HCT116 (cell line): Measurements from ENCODE around the gene HOXB3. TPM values are rescaled to one million over a fixed set of nuclear protein-coding genes. Genes with fewer than 3 reads are reported as not detected.

Experiments used
- ATAC-seq: fragments of 200-7000 bp; cut with Tn5 transposase; 2 replicates; pipeline ENCODE4 v1.9.1; 2020; ENCODE audit warnings: mild to moderate bottlenecking, moderate library complexity
- BruUV-seq: library from RNA; stranded (reverse); fragments of 400-500 nt; replicated peaks from 2 replicates; lab custom pipeline; 2021; lab: Mats Ljungman, UMichigan
- CTCF ChIA-PET: fragments of 300-600 bp; sonication (Branson Sonifier 250); formaldehyde crosslinking; loops from one replicate; lab custom pipeline; 2021; ENCODE audit warnings: antibody characterized with exemption; lab: Charles Lee
- POLR2A ChIA-PET: fragments of 300-600, 350-600 bp; sonication (Branson Sonifier 250); formaldehyde crosslinking; loops from one replicate; lab custom pipeline; 2021; ENCODE audit warnings: antibody characterized with exemption; lab: Charles Lee
- RAD21 ChIA-PET, 2 experiments: fragments of 300-600 bp; sonication (Branson Sonifier 250); formaldehyde crosslinking; loops; one replicate each; lab custom pipeline; 2023; ENCODE audit warnings: low total read pairs in 2 of 2; ENCODE audit not compliant: uncharacterized antibody in 2 of 2, unreplicated experiment in 2 of 2, low non-redundant PET in 1 of 2; lab: Charles Lee
- DNase-seq: peaks from one replicate; pipeline ENCODE4 v3.0.0-alpha.2; 2010; ENCODE audit warnings: low read depth, low spot score
- H2AFZ ChIP-seq: fragments of 200-600 bp; shearing (Covaris generic), sonication (generic); 2 replicates; pipeline ENCODE4 v1.6.1; 2017; ENCODE audit warnings: low read depth, mixed run types, mixed read lengths, antibody characterized with exemption, low read length; ENCODE audit not compliant: poor library complexity, severe bottlenecking
- H3K27ac ChIP-seq: 2 replicates; pipeline ENCODE4 v1.5.1; 2012; ENCODE audit warnings: low read depth, low read length
- H3K27me3 ChIP-seq: fragments of 200-600 bp; sonication (generic); 2 replicates; pipeline ENCODE4 v1.6.1; 2016; ENCODE audit warnings: mixed run types, low read length, mixed read lengths; ENCODE audit not compliant: insufficient read depth
- H3K36me3 ChIP-seq, 2 experiments: fragments of 200-500 bp in 1 of 2; fragments of 200-600 bp in 1 of 2; sonication (Bioruptor generic) in 1 of 2; sonication (generic) in 1 of 2; 2 replicates each; pipeline versions ENCODE4 v1.5.1 to v1.6.1; 2014 to 2016; ENCODE audit warnings: low read length in 2 of 2, inconsistent platforms in 1 of 2, mixed read lengths in 1 of 2, mixed run types in 1 of 2; ENCODE audit not compliant: insufficient read depth in 2 of 2, control insufficient read depth in 1 of 2
- H3K4me1 ChIP-seq, 2 experiments: fragments of 200-600 bp in 1 of 2; sonication (generic) in 1 of 2; 2 replicates each; pipeline versions ENCODE4 v1.5.1 to v1.6.1; 2012 to 2017; ENCODE audit warnings: low read length in 2 of 2, inconsistent platforms in 1 of 2, mild to moderate bottlenecking in 1 of 2, mixed read lengths in 1 of 2, mixed run types in 1 of 2, moderate library complexity in 1 of 2; ENCODE audit not compliant: insufficient read depth in 2 of 2, control insufficient read depth in 1 of 2
- H3K4me2 ChIP-seq: fragments of 200-600 bp; sonication (generic); 2 replicates; pipeline ENCODE4 v1.6.1; 2017; ENCODE audit warnings: mixed run types, low read length, mixed read lengths
- H3K4me3 ChIP-seq, 2 experiments: fragments of 200-600 bp in 1 of 2; sonication (generic) in 1 of 2; replicated peaks in 1 of 2; 2 replicates each; pipeline ENCODE4 v1.5.1; 2011 to 2016; ENCODE audit warnings: low read length in 2 of 2, control low read depth in 1 of 2, low read depth in 1 of 2, mild to moderate bottlenecking in 1 of 2, mixed read lengths in 1 of 2, mixed run types in 1 of 2
- H3K79me2 ChIP-seq: fragments of 200-600 bp; sonication (generic); 2 replicates; pipeline ENCODE4 v1.6.1; 2017; ENCODE audit warnings: mild to moderate bottlenecking, mixed run types, low read length, moderate library complexity, mixed read lengths; ENCODE audit not compliant: insufficient read depth
- H3K9ac ChIP-seq: fragments of 200-600 bp; sonication (generic); 2 replicates; pipeline ENCODE4 v1.6.1; 2016; ENCODE audit warnings: low read length, mixed read lengths
- H3K9me2 ChIP-seq: fragments of 200-600 bp; sonication (generic), shearing (Covaris generic); 2 replicates; pipeline ENCODE4 v1.6.1; 2017; ENCODE audit warnings: mixed run types, mild to moderate bottlenecking, moderate library complexity; ENCODE audit not compliant: insufficient read depth
- H3K9me3 ChIP-seq, 2 experiments: fragments of 200-500 bp in 1 of 2; fragments of 200-600 bp in 1 of 2; sonication (Bioruptor generic) in 1 of 2; sonication (generic) in 1 of 2; 2 replicates each; pipeline ENCODE4 v1.6.1; 2014 to 2017; ENCODE audit warnings: low read length in 2 of 2, mixed read lengths in 2 of 2, inconsistent platforms in 1 of 2, low read depth in 1 of 2, mild to moderate bottlenecking in 1 of 2, mixed run types in 1 of 2, moderate library complexity in 1 of 2; ENCODE audit not compliant: control insufficient read depth in 1 of 2, insufficient read depth in 1 of 2
- H4K20me1 ChIP-seq: fragments of 200-600 bp; sonication (generic), shearing (Covaris generic); 2 replicates; pipeline ENCODE4 v1.6.1; 2017; ENCODE audit warnings: mixed run types, mild to moderate bottlenecking, moderate library complexity; ENCODE audit not compliant: insufficient read depth
- CTCF ChIP-seq, 3 experiments: fragments of 200-600 bp in 1 of 3; sonication (generic) in 1 of 3; IDR thresholded peaks in 2 of 3; conservative IDR thresholded peaks in 1 of 3; 2 replicates each; pipeline ENCODE4 v1.5.1; 2012 to 2017; ENCODE audit warnings: low read depth in 2 of 3, low read length in 2 of 3, antibody characterized with exemption in 1 of 3, borderline replicate concordance in 1 of 3, control low read depth in 1 of 3, mild to moderate bottlenecking in 1 of 3, mixed read lengths in 1 of 3, mixed run types in 1 of 3, moderate library complexity in 1 of 3; ENCODE audit not compliant: insufficient read depth in 1 of 3
- JUND ChIP-seq: IDR thresholded peaks from 2 replicates; pipeline ENCODE4 v1.6.1; 2012
- POLR2AphosphoS5 ChIP-seq: IDR thresholded peaks from 2 replicates; pipeline ENCODE4 v1.6.1; 2011; ENCODE audit warnings: mild to moderate bottlenecking, low read depth, low read length, moderate library complexity
- TCF7L2 ChIP-seq: IDR thresholded peaks from 2 replicates; pipeline ENCODE4 v1.7.0; 2011; ENCODE audit warnings: borderline replicate concordance, inconsistent platforms; ENCODE audit not compliant: insufficient read depth, insufficient read length; ENCODE audit errors: extremely low read depth
- ZFX ChIP-seq: fragments of 450-650 bp; IDR thresholded peaks from 2 replicates; pipeline ENCODE4 v1.6.1; 2017
- ZNF274 ChIP-seq: fragments of 200-500 bp; sonication (Bioruptor generic); IDR thresholded peaks from 2 replicates; pipeline ENCODE4 v1.6.1; 2014; ENCODE audit warnings: mild to moderate bottlenecking, low read depth, low read length, inconsistent platforms
- intact Hi-C: fragments of 100-400 bp; cut with micrococcal nuclease; formaldehyde crosslinking; loops from 2 replicates; pipeline ENCODE4 v1.10.0; 2022
- total RNA-seq: library from RNA; stranded (reverse); gene quantifications from one replicate; pipeline ENCODE4 v1.2.1, GENCODE V29; 2021; ENCODE audit not compliant: unreplicated experiment

The HOXB3 gene
- total RNA-seq, 1 experiment from 2014 or later = 19.8 TPM

- Histone ChIP-seq H3K4me3 (peak overlapping the region; percentile 80 to 90), H3K9me2 (no peaks in the 10 kb centered on the region), H3K27me3 (no peaks in the 10 kb centered on the region), H4K20me1 (no peaks in the 10 kb centered on the region), H3K36me3 (no peaks in the 10 kb centered on the region), H3K9ac (peak overlapping the region; percentile 97), H3K4me1 (peaks cover 19 to 58% of the 10 kb centered on the region in 2 experiments; a peak in 3 of 4 replicates), H3K9me3 (no peaks in the 10 kb centered on the region), H3K4me2 (peak overlapping the region; percentile 95), H3K79me2 (peaks cover 88% of the 10 kb centered on the region), H2AFZ (peak overlapping the region; percentile 19), H3K27ac (peak overlapping the region; percentile 98)
- ATAC-seq = peak; percentile 19
- ChIA-PET POLR2A (interaction anchor here (0.6 to 1.9 kb wide), 5 partner anchors 13 to 587 kb away, joined by 3 to 11 read pairs (median 3); partner anchors contain the start of gene HOXB9), RAD21 (interaction anchor here in 1 of 2 experiments (0.7 kb wide), 1 partner anchor 210 kb away, joined by 3 read pairs; no protein-coding TSS in a partner anchor), CTCF (interaction anchor here (0.6 to 1.4 kb wide), 20 partner anchors 9 to 588 kb away, joined by 3 to 11 read pairs (median 4); partner anchors contain the start of genes HOXB5 and HOXB9)
- TF ChIP-seq POLR2AphosphoS5 (0 out of 2 replicates have a peak, but pooled peaks have one; percentile 3), CTCF (IDR thresholded peaks at IDR 0.05 in 2 of 3, conservative IDR thresholded peaks at IDR 0.05 in 1 of 3; ENCODE audit: borderline replicate concordance in 1 of 3, insufficient read depth in 1 of 3, low read depth in 2 of 3, low read length in 2 of 3) (peak in 1 of 3 experiments; percentile 14; a peak in 2 of 6 replicates), ZFX (peak; percentile 65), JUND (no peak), ZNF274 (no peak), TCF7L2 (peak; percentile 22)
- BruUV-seq = no TSS peak
- intact Hi-C loops = loop anchor here (2.0 to 10.0 kb wide), 2 partner anchors 128 to 352 kb away; no protein-coding TSS in a partner anchor
- no peak for DNase-seq
Observed at GRCh38 chr17:48612854-48613691, 23.0 kb upstream of the HOXB3 start.
